ENCODE measurements around the gene PPEF1.
"Not testable (repeated sequence)": the region's sequence is repeated elsewhere in the genome, so short reads cannot be mapped to it uniquely, and the experiment has no call there.

The PPEF1 gene

DNA sequence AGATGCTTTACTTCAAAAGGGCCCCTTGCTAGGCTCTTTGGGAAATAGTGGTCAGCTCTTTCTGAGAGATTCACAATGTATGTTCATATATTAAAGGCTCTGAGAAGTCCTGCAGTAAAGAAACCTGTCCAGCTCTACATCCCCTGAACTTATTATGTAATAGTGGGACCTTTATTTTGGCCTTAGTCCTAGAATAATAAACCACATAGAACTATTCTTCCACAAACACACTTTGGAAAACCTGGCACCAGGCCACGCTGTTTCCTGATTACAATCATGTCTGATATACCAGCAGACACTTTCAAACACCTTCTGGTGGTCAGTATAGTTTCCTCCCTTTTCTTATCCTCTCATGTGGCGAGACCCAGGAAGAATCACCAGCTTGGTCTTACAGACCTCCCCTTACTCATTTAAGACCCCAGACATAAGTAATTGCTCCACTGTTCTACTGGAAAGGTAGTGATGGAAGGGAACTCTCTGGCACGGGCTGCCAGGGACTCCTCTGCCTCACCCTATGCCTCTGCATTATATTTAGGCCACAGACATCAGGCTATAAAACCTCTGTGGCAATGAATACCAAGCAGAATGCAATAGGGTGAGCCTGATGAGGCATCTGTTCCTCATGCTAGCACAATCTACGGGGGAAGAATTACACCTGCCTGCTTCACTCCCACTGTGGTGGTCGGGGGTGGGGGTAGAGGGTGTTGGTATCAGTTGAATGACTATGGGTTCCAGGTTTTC, 5.7 kb upstream of the PPEF1 start:
- DNase-seq (ENCODE audit: low spot score): no peak

GRCh38 chrX:18702362-18703195, 4.9 kb upstream of the PPEF1 start:
- DNase-seq (ENCODE audit: low spot score): no peak

DNA sequence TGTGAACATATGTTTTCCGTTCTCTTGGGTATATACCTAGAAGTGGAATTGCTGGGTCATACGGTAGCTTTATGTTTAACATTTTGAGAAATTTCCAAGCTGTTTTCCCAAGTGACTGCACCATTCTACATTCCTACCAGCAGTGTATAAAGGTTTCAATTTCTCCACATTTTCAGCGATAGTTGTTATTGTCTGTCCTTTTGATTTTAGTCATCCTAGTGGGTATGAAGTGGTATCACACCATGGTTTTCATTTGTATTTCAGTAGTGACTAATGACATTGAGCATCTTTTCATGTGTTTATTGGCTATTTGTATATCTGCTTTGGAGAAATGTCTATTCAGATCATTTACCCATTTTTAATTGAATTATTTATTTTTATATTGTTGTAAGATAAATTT, 2.4 kb downstream of the PPEF1 start:
- no peak for DNase-seq (ENCODE audit: low spot score)

DNA sequence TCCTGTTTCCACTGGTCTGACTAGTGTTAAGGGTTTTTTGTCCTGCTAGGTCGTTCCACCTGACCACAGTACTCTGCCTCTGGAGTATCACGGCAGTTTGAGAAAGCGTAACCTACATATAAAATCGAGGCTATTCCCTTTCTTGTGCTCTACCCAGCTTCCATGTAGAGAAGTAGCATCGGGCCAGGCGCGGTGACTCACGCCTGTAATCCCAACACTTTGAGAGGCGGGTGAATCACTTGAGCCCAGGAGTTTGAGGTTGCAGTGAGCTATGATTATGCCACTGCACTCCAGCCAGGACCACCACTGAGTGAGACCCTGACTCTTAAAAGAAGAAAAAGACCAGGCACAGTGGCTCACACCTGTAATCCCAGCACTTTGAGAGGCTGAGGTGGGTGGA, 7.5 kb downstream of the PPEF1 start:
- DNase-seq (ENCODE audit: low spot score): no peak

DNA sequence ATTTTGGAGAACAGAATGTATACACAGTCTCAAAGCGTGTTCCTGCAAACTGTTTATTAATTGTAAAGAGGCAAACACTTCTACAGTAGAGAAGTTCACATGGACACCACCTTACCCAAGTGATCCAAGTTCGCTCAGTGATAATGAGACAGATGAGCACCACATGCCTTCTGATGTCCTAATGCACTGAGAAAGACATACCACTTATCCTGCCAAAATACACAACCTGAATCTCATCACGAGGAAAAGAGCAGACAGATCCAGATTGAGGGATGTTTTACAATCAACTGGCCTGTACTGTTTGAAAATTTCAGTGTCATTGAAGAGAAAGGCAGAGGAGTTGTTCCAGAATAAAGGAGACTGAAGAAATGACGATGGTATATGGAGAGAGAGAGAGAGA, 12.4 kb downstream of the PPEF1 start:
- no peak for DNase-seq (ENCODE audit: low spot score)

DNA sequence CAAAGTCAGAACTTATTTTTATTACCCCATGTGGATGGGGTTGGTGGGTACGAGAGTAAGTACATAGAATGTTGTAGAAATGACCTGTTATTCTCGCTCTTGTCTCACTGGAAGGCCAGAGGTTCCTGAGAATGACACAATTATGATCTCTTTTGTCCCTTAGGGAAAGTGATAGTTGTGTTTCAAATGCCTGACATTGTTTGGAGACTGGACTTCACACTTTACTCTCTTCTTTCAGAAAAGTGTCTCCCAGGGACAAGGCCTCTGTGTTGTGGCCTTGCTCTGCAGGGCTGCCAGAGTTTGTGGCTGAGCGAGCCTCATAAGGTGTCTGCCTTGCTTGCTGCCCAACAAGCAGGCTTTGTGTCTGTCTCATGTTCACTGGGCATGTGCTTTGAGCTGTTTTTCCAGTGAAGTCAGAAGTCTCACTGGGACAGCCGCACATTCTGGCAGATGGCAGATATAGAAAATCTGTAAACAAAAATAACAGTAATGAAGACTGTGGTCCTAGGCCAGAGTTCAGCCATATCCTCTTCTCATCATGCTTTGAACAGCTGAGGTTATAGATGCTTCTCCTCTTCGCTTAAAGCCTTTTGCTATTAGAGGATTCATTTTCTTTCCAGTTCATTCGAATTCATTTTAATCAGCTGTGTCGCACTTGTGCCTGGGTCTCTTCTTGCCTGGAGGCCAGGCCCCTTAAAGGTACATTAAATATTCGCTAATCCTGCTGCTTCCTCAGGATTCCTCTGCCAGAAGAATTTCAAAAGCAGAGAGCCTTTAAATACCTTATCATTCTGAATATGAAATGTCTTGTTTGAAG, 14.4 kb downstream of the PPEF1 start:
- no peak for DNase-seq (ENCODE audit: low spot score)

DNA sequence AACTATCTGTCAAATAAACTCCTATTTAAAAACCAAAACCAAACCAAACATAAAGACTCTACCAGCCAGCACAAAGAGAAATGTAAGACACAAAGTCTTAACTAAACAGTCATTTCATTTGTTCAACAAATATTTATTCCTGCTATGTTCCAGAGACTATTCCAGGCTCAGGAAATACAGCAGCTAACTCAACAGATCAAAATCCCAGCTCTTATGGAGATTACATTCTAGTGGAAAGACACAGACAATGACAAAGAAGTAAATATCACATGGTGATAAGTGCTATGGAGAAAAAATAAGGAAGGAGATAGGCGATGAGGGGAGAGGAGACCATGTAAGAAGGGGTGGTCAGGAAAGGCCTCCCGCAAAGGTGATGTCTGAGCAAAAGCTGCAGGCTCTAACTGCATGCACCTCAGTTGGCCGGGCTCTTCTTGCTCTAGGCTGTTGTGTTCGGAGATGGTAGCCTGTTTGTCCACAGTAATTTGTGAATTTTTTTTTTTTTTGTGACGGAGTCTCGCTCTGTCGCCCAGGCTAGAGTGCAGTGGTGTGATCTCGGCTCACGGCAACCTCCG, 15.1 kb downstream of the PPEF1 start:
- no peak for DNase-seq (ENCODE audit: low spot score)

DNA sequence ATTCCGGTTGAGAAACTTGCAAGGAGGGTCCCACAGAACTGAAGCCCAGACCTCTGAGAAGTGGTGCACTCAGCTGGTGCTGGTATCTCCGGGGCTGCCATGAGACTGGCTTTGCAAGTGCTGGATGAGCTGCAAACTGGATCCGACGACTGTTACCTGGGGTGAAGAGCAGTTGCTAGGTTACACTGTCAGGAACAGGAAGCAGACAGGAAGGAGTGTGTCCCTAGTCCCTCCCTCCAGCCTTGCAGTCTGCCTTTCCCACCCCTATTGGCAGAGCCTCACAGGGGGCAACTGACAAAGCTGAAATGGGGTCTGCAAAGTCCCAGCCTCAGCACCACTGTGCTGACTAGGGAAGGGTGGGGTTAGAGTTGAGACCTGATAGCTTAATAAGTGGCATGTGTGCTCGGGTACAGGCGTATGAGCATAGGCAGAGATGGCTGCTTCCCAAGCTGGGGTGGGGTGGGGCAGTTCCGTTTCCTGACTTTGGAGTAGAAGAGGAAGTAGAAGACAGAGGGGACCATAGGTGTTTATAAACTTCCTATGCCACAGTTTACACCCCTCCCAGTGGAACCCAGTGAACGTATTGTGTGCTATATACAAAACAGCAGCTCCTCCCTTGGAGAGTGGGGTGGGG, 18.0 kb downstream of the PPEF1 start:
- DNase-seq (ENCODE audit: low spot score): no peak

DNA sequence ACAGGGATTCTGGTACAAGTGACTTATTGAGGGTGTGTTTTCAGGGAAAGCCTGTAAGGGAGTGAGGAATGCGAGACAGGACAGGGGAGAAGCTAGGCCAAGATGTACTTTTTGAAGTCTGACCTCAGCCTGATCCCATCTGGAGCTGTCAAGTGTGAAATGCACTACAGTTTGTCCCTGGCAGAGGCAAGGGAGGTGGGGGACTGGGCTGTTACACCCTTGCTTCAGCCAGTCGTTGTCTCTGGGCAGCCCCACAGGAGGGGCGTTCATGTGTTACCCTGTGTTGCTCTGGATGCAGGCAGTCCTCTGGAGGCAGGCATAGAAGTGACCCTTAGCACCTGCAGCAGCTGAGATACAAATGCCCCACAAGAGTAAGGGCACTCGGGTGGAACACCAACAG, 25.8 kb downstream of the PPEF1 start:
- DNase-seq (ENCODE audit: low spot score): no peak

GRCh38 chrX:18739609-18740008, 32.2 kb downstream of the PPEF1 start:
- DNase-seq (ENCODE audit: low spot score): not testable (repeated sequence)

DNA sequence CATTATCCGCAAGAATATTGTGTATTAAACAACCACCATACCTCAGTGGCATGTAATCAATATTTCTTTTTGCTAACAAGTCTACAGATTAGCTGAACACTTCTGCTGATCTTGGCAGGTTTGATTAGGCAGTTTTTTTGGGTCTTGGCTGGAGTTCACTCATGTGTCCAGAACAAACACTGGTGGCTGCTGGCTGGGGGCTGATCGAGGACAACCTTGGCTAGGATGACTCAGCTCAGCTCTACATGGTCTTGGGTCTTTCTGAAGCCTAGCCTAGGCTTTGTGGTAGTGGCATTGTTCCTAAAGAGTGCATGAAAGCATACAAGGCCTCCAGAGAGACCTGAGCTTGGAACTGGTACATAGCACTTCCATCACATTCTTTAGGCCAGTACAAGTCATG, 41.1 kb downstream of the PPEF1 start:
- no peak for DNase-seq (ENCODE audit: low spot score)

DNA sequence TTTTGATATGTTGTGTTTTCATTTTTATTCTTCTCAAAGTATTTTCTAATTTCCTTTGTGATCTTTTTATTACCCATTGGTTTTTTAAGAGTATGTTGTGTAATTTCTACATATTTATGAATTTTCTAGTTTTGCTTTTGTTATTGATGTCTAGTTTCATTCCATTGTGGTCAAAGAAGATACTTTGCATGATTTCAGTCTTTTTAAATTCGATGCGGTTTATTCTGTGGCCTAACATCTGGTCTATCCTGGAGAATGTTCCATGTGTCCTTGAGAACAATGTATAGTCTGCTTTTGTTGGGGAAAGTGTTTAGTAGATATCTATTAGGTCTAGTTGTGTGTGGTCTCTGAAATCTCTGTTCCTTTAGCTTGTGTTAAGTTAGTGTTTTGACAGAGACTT, 46.2 kb downstream of the PPEF1 start:
- no peak for DNase-seq (ENCODE audit: low spot score)

GRCh38 chrX:18755651-18756050, 48.2 kb downstream of the PPEF1 start:
- no peak for DNase-seq (ENCODE audit: low spot score)

DNA sequence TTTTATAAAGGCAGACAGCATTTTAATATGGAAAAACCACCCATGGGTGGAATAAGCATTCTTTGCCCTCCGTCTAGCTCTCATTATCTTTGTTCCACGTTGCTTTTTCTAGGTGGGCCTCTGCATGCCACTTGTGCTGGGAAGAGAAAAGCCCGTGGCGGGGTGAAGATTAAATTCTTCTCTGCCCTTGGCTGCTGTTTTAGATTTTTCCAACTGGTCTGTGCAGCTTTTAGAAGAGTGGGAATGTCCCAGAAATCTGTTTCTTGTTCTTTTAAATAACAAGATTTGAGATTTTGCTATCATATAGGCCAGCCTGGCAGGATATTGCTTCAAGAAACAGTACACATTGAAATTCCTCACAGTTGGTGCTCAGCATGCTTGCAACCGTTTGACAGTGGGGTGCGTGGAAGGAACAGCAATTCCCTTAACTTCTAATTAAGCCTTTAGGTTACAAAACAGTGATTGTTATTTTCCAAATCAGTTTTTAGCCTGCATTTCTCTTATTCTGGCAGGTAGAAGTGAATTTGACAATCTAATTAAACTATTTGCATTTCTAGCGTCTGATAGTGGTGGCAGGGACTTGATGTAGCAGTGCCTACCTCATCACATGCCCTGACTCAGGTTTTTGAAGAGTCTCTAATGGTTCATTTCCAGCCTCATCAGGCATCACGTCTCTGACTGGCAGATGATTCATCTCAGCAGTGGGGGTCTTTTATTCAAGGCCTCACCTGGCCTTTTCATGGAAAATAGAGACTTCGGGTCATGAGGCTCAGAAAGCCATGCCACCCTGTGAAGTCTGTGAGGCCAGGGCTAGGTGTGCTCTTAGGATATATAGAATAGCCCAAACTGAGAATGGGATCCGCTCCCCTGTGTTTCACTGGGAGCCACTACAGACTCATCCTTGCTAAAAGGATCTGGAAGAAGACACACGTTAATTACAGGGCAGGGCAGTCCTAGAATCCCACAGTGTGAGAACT, 50.8 kb downstream of the PPEF1 start:
- DNase-seq (ENCODE audit: low spot score): no peak

DNA sequence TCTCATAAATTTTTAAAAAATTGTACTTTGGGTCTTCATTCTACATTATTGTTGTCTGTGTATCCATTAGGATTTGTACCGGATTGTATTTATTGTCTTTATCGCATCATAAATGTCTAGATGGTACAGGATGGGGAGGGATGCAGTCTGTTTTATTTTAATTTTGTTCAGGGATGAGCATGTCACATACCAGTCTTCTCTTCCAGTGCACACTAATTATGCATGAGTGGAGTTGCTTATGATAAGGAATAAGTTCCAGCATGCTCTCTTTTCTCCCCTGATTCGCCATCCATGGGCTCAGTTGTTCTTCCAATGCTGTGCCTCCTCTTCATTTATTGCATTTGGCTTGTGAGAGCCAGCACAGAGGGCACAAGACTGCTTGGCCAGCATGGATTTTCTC, 54.3 kb downstream of the PPEF1 start:
- no peak for DNase-seq (ENCODE audit: low spot score)

DNA sequence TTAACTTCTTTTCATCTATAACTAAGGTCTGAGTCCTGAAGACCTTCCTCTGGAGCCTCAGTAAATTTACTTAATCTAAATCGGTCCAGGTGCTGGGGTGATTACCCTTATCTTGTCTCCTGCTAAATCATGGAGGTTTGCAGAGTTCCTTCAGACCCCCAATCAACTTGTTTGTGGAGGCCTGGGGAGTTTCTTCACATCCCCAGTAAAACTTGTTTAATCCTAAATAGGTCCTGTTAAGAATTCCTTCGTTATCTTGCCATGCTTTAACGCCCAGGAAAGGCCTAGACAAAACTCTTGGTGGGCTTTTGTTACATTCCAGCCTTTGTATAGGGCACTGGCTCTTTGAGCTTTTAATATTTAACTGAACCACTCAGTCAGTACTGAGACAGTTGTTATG, 55.7 kb downstream of the PPEF1 start:
- DNase-seq (ENCODE audit: low spot score): not testable (repeated sequence)

GRCh38 chrX:18769364-18769763, 61.9 kb downstream of the PPEF1 start:
- no peak for DNase-seq (ENCODE audit: low spot score)

- DNase-seq (ENCODE audit: low spot score): no peak
Measured at GRCh38 chrX:18769812-18770573, 62.5 kb downstream of the PPEF1 start.

DNA sequence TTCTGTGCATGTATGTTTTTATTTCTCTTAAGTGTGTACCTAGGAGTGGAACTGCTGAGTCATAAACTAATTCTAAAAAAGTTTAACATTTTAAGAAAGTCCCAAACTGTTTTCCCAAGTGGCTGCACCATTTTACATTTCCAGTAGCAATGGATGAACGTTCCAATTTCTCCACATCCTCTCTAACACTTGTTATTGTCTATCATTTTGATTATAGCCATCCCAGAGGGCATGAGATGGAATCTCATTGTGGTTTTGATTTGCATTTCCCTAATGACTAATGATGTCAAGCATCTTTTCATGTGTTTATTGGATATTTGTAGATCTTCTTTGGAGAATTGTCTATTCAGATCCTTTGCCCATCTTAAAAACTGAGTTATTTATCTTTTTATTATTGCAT, 82.5 kb downstream of the PPEF1 start:
- DNase-seq (ENCODE audit: low spot score): no peak

GRCh38 chrX:18792828-18793227, 85.4 kb downstream of the PPEF1 start:
- DNase-seq (ENCODE audit: low spot score): no peak

Data from CD4-positive, alpha-beta T cell treated with Interleukin-6 at 100 ng/mL for 8 hours (primary cell).